Keratinocyte (primary cell): ENCODE measurements around the gene BBX.

ENCODE experiments used
- EZH2 ChIP-seq: IDR thresholded peaks from one replicate; pipeline ENCODE4 v1.6.1; 2012; ENCODE audit warnings: inconsistent platforms, mild to moderate bottlenecking, low read length, moderate library complexity
- TF ChIP-seq, protein P1 (sequence below), 3 experiments: IDR thresholded peaks in 1 of 3; conservative IDR thresholded peaks in 1 of 3; optimal IDR thresholded peaks in 1 of 3; 2 replicates in 2 of 3; 3 replicates in 1 of 3; pipeline versions ENCODE3 to v1.5.1; 2011; ENCODE audit warnings: low read length in 3 of 3, mild to moderate bottlenecking in 3 of 3, moderate library complexity in 2 of 3, control low read depth in 1 of 3, inconsistent platforms in 1 of 3; ENCODE audit not compliant: insufficient read depth in 2 of 3; ENCODE audit errors: extremely low read depth in 1 of 3

DNA sequence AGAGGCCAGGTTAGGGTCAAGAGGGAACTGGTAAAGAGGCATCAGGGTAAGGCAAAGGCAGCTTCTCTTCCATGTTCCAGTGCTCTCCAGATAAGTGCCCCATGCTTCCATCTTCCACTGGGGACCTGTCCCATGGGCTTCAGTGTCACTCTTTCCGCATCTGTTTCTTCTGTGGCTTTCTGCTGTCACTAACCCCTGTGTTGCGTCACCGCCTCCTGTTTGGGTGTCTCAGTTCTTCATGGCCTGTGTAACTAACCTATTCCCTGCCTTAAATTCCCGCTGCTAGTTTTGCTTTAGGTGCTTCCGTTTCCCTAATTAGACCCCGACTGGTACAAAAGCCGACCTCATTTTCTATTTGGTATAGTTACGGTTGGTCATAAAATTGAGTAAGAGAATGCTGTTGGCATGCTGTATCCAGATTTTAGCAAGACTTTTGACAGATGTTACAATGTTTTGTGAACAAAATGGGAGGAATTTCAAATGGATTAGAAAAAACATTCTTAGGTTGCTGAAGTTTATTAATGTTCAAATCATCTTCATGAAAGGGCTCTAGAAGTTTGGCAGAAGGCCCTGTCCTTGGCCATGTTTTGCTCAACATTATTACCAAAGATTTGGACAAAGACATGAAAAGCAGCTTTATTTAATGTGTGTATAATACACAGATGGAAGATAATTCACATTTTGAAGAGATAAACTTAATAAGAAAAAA, 245.3 kb downstream of the BBX start:
- TF ChIP-seq, protein P1, sequence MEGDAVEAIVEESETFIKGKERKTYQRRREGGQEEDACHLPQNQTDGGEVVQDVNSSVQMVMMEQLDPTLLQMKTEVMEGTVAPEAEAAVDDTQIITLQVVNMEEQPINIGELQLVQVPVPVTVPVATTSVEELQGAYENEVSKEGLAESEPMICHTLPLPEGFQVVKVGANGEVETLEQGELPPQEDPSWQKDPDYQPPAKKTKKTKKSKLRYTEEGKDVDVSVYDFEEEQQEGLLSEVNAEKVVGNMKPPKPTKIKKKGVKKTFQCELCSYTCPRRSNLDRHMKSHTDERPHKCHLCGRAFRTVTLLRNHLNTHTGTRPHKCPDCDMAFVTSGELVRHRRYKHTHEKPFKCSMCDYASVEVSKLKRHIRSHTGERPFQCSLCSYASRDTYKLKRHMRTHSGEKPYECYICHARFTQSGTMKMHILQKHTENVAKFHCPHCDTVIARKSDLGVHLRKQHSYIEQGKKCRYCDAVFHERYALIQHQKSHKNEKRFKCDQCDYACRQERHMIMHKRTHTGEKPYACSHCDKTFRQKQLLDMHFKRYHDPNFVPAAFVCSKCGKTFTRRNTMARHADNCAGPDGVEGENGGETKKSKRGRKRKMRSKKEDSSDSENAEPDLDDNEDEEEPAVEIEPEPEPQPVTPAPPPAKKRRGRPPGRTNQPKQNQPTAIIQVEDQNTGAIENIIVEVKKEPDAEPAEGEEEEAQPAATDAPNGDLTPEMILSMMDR (optimal IDR thresholded peaks at IDR 0.05 in 1 of 3, IDR thresholded peaks at IDR 0.05 in 1 of 3, conservative IDR thresholded peaks at IDR 0.05 in 1 of 3; ENCODE audit: extremely low read depth in 1 of 3, insufficient read depth in 2 of 3, low read length in 3 of 3), result no peak
- TF ChIP-seq EZH2, result no peak
